Measurements from ENCODE around the gene PDE4DIP.
"Not testable (repeated sequence)": the region's sequence is repeated elsewhere in the genome, so short reads cannot be mapped to it uniquely, and the experiment has no call there.

The PDE4DIP gene

DNA sequence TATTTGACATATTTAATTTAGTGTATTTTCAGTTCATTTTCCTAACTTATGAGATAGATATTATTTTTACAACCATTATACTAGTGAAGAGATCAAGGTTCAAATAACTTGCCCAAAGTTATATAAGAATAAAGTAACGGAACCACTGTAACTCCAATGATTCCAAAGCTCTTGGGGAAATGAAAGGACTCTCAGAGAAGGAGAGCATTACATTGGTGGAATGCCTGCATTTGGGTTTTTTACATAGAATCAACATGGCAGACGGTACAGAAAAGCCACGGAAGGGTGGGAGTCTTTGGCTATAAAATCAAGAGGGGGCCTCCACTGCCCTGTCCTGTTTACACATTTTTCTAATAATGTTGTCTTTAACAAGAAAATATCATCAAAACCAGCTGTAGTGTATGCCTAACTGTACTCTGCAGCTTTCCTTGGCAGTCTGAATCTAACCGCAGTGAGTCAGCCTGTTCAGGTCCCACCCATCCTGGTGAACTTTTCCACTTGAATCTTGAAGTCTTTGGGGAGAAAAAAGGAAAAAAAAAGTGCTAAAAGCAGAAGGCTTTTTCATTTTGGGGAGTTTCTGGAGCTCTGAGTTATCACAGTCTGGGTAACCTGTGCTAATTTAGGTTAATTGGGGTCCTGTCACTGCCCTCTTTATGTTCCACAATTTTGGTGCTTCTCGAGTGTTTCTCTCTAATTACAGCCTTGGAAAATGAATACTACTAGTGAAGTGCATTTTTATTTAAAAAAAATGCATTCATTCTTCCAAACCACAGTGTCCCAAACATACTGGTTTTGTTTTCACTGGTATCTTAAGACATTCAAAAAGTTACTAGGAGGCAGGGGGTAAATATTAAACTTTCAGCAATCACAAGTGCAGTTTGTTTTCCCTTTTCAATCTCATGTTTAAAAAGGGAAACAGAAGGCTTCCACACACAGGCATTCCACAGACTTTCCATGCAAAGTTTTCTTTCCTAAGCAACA lies 30.5 kb downstream of the PDE4DIP start:
- DNase-seq = not testable (repeated sequence)

GRCh38 chr1:148879812-148880416 lies 35.7 kb downstream of the PDE4DIP start:
- not testable (repeated sequence) for DNase-seq

GRCh38 chr1:148881261-148881660 lies 37.0 kb downstream of the PDE4DIP start:
- DNase-seq = not testable (repeated sequence)

DNA sequence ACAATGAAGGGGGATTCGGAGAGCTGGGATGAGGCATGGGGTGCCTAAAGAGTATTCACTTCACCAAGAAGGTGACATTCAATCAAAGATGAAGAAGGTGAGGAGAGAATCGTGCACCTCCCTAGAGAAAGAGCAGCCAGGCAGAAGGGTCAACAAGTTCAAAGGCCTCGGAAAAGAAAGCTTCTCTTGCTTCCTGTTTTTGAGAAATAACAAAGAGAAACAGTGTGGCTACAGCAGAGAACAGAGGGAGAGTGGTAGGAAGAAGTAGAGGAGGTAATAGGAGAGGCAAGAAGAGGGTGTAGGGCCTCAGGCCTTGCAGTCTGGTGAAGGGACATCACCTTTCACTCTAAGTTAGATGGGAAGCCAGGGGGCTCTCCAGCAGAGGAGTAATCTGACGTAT lies 41.0 kb downstream of the PDE4DIP start:
- not testable (repeated sequence) for DNase-seq

- DNase-seq = not testable (repeated sequence)
Measured at GRCh38 chr1:148886293-148886692, 42.1 kb downstream of the PDE4DIP start.

GRCh38 chr1:148888597-148888996 lies 44.4 kb downstream of the PDE4DIP start:
- DNase-seq = not testable (repeated sequence)

- not testable (repeated sequence) for DNase-seq
Measured at GRCh38 chr1:148889267-148890074, 45.2 kb downstream of the PDE4DIP start.

GRCh38 chr1:148890075-148890568 lies 45.9 kb downstream of the PDE4DIP start:
- not testable (repeated sequence) for DNase-seq

- not testable (repeated sequence) for DNase-seq
Measured at GRCh38 chr1:148894360-148895352, 50.4 kb downstream of the PDE4DIP start.

GRCh38 chr1:148900026-148900425 lies 55.8 kb downstream of the PDE4DIP start:
- not testable (repeated sequence) for DNase-seq

DNA sequence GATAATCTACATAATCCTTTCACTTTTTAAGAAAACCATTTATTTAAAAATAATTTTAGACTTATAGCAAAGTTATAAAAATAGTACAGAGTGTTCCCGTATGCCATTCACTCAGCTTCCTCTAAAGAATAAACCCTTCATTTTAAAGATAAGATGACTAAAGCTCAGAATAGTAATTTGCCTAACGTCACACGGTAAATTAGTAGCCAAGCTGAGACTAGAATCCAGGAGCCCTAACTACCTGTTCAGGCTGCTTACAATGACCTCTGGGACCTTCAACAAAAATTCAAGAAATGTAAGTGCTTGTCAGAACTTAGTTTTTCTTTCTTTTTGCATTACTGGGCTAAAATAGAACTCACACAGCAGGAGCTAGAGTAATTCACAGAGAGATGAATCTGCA lies 56.5 kb downstream of the PDE4DIP start:
- not testable (repeated sequence) for DNase-seq

GRCh38 chr1:148901150-148901952 lies 57.1 kb downstream of the PDE4DIP start:
- DNase-seq = not testable (repeated sequence)

DNA sequence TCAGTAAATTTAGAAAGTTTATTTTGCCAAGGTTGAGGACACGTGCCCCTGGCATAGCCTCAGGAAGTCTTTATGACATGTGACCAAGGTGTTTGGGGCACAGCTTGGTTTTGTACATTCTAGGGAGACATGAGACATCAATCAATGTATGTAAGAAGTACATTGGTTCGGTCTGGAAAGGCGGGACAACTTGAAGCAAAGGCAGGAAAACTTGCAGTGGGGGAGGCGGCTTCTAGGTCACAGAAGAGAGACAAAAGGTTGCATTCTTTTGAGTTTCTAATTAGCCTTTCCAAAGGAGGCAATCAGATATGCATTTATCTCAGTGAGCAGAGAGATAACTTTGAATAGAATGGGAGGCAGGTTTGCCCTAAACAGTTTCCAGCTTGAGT lies 57.7 kb downstream of the PDE4DIP start:
- DNase-seq = not testable (repeated sequence)

DNA sequence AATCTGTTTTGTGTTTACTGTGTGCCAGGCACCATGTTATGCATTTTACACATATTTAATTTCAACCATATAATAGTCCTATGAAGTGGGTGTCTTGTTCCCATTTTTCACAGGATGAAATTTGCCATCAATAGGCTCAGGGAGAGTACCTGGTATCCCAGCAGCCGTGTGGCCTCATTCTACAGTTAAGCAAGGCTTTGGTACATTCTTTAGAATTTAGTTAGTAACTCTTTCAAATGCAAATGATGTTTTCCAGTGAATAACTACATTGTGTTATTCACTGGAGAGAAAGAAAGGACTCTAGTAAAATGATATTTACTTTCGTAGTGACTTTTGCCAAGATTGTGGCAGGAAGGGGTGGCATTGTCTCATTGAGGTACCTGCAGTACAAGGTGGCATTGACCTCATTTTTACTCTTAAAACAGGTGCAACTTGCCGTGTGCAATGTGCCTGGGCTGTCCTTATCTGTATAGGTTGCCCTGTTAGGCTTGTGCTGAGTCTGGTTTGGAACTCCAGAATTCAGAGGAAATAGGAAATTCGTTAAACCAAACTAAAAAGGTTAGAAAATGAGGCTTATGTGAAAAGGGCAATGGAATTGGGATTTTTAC lies 65.1 kb downstream of the PDE4DIP start:
- DNase-seq = not testable (repeated sequence)

DNA sequence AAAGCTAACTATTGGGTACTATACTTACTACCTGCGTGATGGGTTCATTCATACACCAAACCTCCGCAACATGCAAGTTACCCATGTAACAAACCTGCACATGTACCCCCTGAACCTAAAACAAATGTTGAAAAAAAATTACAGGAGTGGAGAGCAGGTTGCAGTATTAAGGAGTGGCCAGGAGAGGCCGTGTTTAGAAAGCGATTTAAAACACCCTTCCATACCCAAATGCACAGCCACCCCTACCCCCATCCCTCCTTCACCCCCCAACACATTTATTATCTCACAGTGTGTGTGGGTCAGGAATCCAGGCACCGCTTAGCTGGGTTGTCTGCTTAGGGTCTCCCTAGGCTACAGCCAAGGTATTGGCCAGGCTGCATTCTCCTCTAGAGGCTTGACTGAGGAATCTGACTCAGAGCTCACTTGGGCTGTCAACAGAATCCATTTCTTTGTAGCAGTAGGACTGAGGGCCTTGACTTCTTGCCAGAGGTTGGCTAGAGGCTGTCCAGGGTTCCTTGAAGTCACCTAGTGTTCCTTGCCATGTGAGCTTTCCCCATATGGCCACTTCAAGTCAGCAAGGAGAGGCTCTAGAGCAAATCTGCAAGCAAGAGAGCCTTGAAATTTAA lies 67.2 kb downstream of the PDE4DIP start:
- not testable (repeated sequence) for DNase-seq

- DNase-seq = not testable (repeated sequence)
Measured at GRCh38 chr1:148916222-148916621, 72.0 kb downstream of the PDE4DIP start.

GRCh38 chr1:148916695-148917348 lies 72.6 kb downstream of the PDE4DIP start:
- DNase-seq = not testable (repeated sequence)

GRCh38 chr1:148918836-148919447 lies 74.7 kb downstream of the PDE4DIP start:
- not testable (repeated sequence) for DNase-seq

- not testable (repeated sequence) for DNase-seq
Measured at GRCh38 chr1:148921047-148921446, 76.8 kb downstream of the PDE4DIP start.
